HepG2 (cell line): Measurements from ENCODE around the gene RDH16. TPM values are rescaled to one million over a fixed set of nuclear protein-coding genes. Genes with fewer than 3 reads are reported as not detected.

ENCODE experiments used
- ATF1 ChIP-seq: IDR thresholded peaks from 2 replicates; pipeline ENCODE4 v1.6.1; 2016; ENCODE audit warnings: mild to moderate bottlenecking, control low read depth
- ELF3 ChIP-seq: IDR thresholded peaks from 2 replicates; pipeline ENCODE4 v1.6.1; 2016; ENCODE audit warnings: missing genetic modification reagents, missing compliant biosample characterization
- FOXP1 ChIP-seq, 2 experiments: fragments of 450-650 bp in 1 of 2; IDR thresholded peaks; 2 replicates each; pipeline ENCODE4 v1.6.1; 2017 to 2018; ENCODE audit warnings: antibody characterized with exemption in 1 of 2
- HNRNPH1 ChIP-seq: fragments of 200-400 bp; formaldehyde crosslinking; optimal IDR thresholded peaks from 2 replicates; pipeline ENCODE3; 2017; ENCODE audit warnings: mild to moderate bottlenecking, low read depth, low read length
- MATR3 ChIP-seq: sonication (generic); formaldehyde crosslinking; IDR thresholded peaks from 2 replicates; pipeline ENCODE4 v1.4.0; 2020; ENCODE audit warnings: missing genetic modification reagents
- NFATC3 ChIP-seq: sonication (generic); formaldehyde crosslinking; IDR thresholded peaks from 2 replicates; pipeline ENCODE4 v1.5.1; 2020; ENCODE audit warnings: mild to moderate bottlenecking, missing genetic modification reagents
- NFE2L2 ChIP-seq: fragments of 150-350 bp; IDR thresholded peaks from 2 replicates; pipeline ENCODE4 v1.6.1; 2014; ENCODE audit warnings: low read length
- TSC22D2 ChIP-seq: sonication (generic); formaldehyde crosslinking; IDR thresholded peaks from 2 replicates; pipeline ENCODE4 v1.5.1; 2020; ENCODE audit warnings: missing genetic modification reagents, mild to moderate bottlenecking, borderline replicate concordance
- ZFP41 ChIP-seq: sonication (generic); formaldehyde crosslinking; IDR thresholded peaks from 2 replicates; pipeline ENCODE4 v1.4.0; 2020; ENCODE audit warnings: mild to moderate bottlenecking, missing genetic modification reagents, borderline replicate concordance
- ZKSCAN1 ChIP-seq: fragments of 150-350 bp; IDR thresholded peaks from 2 replicates; pipeline ENCODE4 v1.6.1; 2014; ENCODE audit warnings: low read length
- ZNF33B ChIP-seq: sonication (generic); formaldehyde crosslinking; IDR thresholded peaks from 2 replicates; pipeline ENCODE4 v1.5.1; 2020; ENCODE audit warnings: mild to moderate bottlenecking, missing genetic modification reagents
- ZNF552 ChIP-seq: sonication (generic); formaldehyde crosslinking; IDR thresholded peaks from 2 replicates; pipeline ENCODE4 v1.9.0; 2022; ENCODE audit warnings: missing genetic modification reagents, mild to moderate bottlenecking, borderline replicate concordance
- ZNF567 ChIP-seq: sonication (generic); formaldehyde crosslinking; IDR thresholded peaks from 2 replicates; pipeline ENCODE4 v1.8.1; 2023; ENCODE audit warnings: mild to moderate bottlenecking, missing genetic modification reagents, borderline replicate concordance
- ZNF572 ChIP-seq: sonication (generic); formaldehyde crosslinking; IDR thresholded peaks from 2 replicates; pipeline ENCODE4 v1.5.1; 2020; ENCODE audit warnings: mild to moderate bottlenecking, missing genetic modification reagents
- polyA plus RNA-seq, 8 experiments: library from polyadenylated mRNA; depleted of rRNA in 3 of 8; stranded (reverse) in 7 of 8; unstranded in 1 of 8; fragments of >200 nt; fragmentation: Illumina TruSeq in 4 of 8; extraction: Trizol in 4 of 8; gene quantifications; 2 replicates each; pipeline versions ENCODE4 v1.2.1 to v1.2.3, GENCODE V29; 2011 to 2016; ENCODE audit warnings: low read depth in 4 of 8, missing spikeins in 1 of 8, mixed read lengths in 1 of 8; ENCODE audit not compliant: insufficient read depth in 1 of 8
- total RNA-seq, 5 experiments: library from RNA; depleted of rRNA; stranded (reverse); fragments of >200 nt; fragmentation: Illumina TruSeq; extraction: Trizol; gene quantifications; 2 replicates each; pipeline ENCODE4 v1.2.3, GENCODE V29; 2016; ENCODE audit warnings: low read depth in 1 of 5
- TF ChIP-seq, protein P1 (sequence below): sonication (generic); formaldehyde crosslinking; IDR thresholded peaks from 2 replicates; pipeline ENCODE4 v1.4.0; 2020; ENCODE audit warnings: missing genetic modification reagents, borderline replicate concordance
- TF ChIP-seq, protein P2 (sequence below): sonication (generic); formaldehyde crosslinking; IDR thresholded peaks from 2 replicates; pipeline ENCODE4 v1.5.1; 2020; ENCODE audit warnings: mild to moderate bottlenecking, moderate library complexity, missing genetic modification reagents
- TF ChIP-seq, protein P3 (sequence below): sonication (generic); IDR thresholded peaks from 2 replicates; pipeline ENCODE4 v1.6.1; 2016; ENCODE audit warnings: low read depth, borderline replicate concordance
- TF ChIP-seq, protein P4 (sequence below): sonication (generic); formaldehyde crosslinking; IDR thresholded peaks from 2 replicates; pipeline ENCODE4 v1.4.0; 2020; ENCODE audit warnings: mild to moderate bottlenecking, missing genetic modification reagents
- TF ChIP-seq, protein P5 (sequence below): sonication (generic); formaldehyde crosslinking; IDR thresholded peaks from 2 replicates; pipeline ENCODE4 v1.9.0; 2021; ENCODE audit warnings: missing genetic modification reagents, borderline replicate concordance

The RDH16 gene
- total and polyA plus RNA-seq, 2 of the 13 experiments (the other 11 are each of a cell fraction or from before 2014, with no cell fraction given) = 0.05 to 0.13 TPM

DNA sequence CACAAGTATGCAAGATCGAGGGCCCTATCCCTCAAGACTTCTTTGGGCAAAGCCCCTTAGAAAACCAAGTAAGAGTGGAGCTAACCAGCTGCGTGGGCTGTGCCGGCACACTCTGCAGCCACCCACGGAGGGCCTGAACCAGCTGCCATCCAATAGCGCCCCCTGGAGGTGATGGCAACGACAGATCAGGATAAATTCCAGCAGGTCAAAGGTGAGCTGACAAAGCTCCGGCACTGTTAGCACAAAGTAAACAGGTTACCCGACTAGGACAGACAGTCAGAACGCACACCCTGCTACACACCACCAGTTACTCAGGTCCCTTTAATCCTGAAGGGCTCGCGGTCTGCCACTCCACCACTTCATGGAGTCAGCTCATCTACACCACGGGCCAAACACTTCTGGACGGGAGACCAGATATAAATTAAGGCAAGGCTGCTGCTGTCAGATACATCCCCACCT lies 44.1 kb upstream of the RDH16 start (continued):
- TF ChIP-seq, protein P1, sequence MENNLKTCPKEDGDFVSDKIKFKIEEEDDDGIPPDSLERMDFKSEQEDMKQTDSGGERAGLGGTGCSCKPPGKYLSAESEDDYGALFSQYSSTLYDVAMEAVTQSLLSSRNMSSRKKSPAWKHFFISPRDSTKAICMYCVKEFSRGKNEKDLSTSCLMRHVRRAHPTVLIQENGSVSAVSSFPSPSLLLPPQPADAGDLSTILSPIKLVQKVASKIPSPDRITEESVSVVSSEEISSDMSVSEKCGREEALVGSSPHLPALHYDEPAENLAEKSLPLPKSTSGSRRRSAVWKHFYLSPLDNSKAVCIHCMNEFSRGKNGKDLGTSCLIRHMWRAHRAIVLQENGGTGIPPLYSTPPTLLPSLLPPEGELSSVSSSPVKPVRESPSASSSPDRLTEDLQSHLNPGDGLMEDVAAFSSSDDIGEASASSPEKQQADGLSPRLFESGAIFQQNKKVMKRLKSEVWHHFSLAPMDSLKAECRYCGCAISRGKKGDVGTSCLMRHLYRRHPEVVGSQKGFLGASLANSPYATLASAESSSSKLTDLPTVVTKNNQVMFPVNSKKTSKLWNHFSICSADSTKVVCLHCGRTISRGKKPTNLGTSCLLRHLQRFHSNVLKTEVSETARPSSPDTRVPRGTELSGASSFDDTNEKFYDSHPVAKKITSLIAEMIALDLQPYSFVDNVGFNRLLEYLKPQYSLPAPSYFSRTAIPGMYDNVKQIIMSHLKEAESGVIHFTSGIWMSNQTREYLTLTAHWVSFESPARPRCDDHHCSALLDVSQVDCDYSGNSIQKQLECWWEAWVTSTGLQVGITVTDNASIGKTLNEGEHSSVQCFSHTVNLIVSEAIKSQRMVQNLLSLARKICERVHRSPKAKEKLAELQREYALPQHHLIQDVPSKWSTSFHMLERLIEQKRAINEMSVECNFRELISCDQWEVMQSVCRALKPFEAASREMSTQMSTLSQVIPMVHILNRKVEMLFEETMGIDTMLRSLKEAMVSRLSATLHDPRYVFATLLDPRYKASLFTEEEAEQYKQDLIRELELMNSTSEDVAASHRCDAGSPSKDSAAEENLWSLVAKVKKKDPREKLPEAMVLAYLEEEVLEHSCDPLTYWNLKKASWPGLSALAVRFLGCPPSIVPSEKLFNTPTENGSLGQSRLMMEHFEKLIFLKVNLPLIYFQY (CRISPR knock-in tag) = 0 out of 2 replicates have a peak, but pooled peaks have one; percentile 38
- TF ChIP-seq MATR3 (no peak), FOXP1 (IDR thresholded peaks at IDR 0.05) (no peak), FOXP1 (CRISPR knock-in tag; IDR thresholded peaks at IDR 0.05) (peak; percentile 75), ATF1 (CRISPR knock-in tag) (no peak), HNRNPH1 (no peak), ZNF567 (CRISPR knock-in tag) (peak; percentile 68; the same call in 1 of the 2 replicates), ZFP41 (CRISPR knock-in tag) (no peak), ZNF552 (CRISPR knock-in tag) (no peak), ZKSCAN1 (0 out of 2 replicates have a peak, but pooled peaks have one; percentile 22), TSC22D2 (CRISPR knock-in tag) (peak; percentile 58; the same call in 1 of the 2 replicates), ZNF572 (no peak), NFE2L2 (no peak), NFATC3 (CRISPR knock-in tag) (no peak), ZNF33B (CRISPR knock-in tag) (0 out of 2 replicates have a peak, but pooled peaks have one; percentile 52), ELF3 (CRISPR knock-in tag) (peak; percentile 50; the same call in 1 of the 2 replicates)
- TF ChIP-seq, protein P2, sequence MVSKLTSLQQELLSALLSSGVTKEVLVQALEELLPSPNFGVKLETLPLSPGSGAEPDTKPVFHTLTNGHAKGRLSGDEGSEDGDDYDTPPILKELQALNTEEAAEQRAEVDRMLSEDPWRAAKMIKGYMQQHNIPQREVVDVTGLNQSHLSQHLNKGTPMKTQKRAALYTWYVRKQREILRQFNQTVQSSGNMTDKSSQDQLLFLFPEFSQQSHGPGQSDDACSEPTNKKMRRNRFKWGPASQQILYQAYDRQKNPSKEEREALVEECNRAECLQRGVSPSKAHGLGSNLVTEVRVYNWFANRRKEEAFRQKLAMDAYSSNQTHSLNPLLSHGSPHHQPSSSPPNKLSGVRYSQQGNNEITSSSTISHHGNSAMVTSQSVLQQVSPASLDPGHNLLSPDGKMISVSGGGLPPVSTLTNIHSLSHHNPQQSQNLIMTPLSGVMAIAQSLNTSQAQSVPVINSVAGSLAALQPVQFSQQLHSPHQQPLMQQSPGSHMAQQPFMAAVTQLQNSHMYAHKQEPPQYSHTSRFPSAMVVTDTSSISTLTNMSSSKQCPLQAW (CRISPR knock-in tag) = no peak
- TF ChIP-seq, protein P3, sequence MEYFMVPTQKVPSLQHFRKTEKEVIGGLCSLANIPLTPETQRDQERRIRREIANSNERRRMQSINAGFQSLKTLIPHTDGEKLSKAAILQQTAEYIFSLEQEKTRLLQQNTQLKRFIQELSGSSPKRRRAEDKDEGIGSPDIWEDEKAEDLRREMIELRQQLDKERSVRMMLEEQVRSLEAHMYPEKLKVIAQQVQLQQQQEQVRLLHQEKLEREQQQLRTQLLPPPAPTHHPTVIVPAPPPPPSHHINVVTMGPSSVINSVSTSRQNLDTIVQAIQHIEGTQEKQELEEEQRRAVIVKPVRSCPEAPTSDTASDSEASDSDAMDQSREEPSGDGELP = peak; percentile 64; the same call in 1 of the 2 replicates
- TF ChIP-seq, protein P4, sequence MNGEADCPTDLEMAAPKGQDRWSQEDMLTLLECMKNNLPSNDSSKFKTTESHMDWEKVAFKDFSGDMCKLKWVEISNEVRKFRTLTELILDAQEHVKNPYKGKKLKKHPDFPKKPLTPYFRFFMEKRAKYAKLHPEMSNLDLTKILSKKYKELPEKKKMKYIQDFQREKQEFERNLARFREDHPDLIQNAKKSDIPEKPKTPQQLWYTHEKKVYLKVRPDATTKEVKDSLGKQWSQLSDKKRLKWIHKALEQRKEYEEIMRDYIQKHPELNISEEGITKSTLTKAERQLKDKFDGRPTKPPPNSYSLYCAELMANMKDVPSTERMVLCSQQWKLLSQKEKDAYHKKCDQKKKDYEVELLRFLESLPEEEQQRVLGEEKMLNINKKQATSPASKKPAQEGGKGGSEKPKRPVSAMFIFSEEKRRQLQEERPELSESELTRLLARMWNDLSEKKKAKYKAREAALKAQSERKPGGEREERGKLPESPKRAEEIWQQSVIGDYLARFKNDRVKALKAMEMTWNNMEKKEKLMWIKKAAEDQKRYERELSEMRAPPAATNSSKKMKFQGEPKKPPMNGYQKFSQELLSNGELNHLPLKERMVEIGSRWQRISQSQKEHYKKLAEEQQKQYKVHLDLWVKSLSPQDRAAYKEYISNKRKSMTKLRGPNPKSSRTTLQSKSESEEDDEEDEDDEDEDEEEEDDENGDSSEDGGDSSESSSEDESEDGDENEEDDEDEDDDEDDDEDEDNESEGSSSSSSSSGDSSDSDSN (CRISPR knock-in tag) = peak; percentile 29; the same call in 1 of the 2 replicates
- TF ChIP-seq, protein P5, sequence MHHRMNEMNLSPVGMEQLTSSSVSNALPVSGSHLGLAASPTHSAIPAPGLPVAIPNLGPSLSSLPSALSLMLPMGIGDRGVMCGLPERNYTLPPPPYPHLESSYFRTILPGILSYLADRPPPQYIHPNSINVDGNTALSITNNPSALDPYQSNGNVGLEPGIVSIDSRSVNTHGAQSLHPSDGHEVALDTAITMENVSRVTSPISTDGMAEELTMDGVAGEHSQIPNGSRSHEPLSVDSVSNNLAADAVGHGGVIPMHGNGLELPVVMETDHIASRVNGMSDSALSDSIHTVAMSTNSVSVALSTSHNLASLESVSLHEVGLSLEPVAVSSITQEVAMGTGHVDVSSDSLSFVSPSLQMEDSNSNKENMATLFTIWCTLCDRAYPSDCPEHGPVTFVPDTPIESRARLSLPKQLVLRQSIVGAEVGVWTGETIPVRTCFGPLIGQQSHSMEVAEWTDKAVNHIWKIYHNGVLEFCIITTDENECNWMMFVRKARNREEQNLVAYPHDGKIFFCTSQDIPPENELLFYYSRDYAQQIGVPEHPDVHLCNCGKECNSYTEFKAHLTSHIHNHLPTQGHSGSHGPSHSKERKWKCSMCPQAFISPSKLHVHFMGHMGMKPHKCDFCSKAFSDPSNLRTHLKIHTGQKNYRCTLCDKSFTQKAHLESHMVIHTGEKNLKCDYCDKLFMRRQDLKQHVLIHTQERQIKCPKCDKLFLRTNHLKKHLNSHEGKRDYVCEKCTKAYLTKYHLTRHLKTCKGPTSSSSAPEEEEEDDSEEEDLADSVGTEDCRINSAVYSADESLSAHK = no peak
